WTC11 (cell line): ENCODE results near the gene GPR6. TPM values are rescaled to one million over a fixed set of nuclear protein-coding genes. Genes with fewer than 3 reads are reported as not detected.

Experiments
- ATAC-seq: fragments of 200-7000 bp; cut with Tn5 transposase; 2 replicates; pipeline ENCODE4 v1.10.0; 2021; ENCODE audit warnings: mild to moderate bottlenecking, moderate library complexity
- CTCF ChIA-PET: fragments of 300-600 bp; sonication (Branson Sonifier 250); formaldehyde crosslinking; loops from one replicate; lab custom pipeline; 2021; ENCODE audit warnings: antibody characterized with exemption; lab: Charles Lee
- POLR2A ChIA-PET: fragments of 350-600 bp; sonication (Branson Sonifier 250); formaldehyde crosslinking; loops from one replicate; lab custom pipeline; 2021; ENCODE audit warnings: antibody characterized with exemption; lab: Charles Lee
- DNase-seq: peaks from one replicate; pipeline ENCODE4 v3.0.0; 2021; ENCODE audit warnings: low spot score
- H3K27ac Mint-ChIP-seq: 2 replicates; pipeline ENCODE4 v1.8.0; 2021; ENCODE audit warnings: mixed read lengths
- H3K27me3 Mint-ChIP-seq: 2 replicates; pipeline ENCODE4 v1.8.0; 2021; ENCODE audit warnings: low read depth, mild to moderate bottlenecking, moderate library complexity, mixed read lengths
- H3K36me3 Mint-ChIP-seq: 2 replicates; pipeline ENCODE4 v1.8.0; 2021; ENCODE audit warnings: mixed read lengths
- H3K4me1 Mint-ChIP-seq: 2 replicates; pipeline ENCODE4 v1.8.0; 2022; ENCODE audit warnings: mixed read lengths
- H3K4me3 Mint-ChIP-seq: 2 replicates; pipeline ENCODE4 v1.8.0; 2021; ENCODE audit warnings: mild to moderate bottlenecking, moderate library complexity, mixed read lengths
- H3K9me3 Mint-ChIP-seq: 2 replicates; pipeline ENCODE4 v1.8.0; 2021; ENCODE audit warnings: mixed read lengths
- GABPB1 ChIP-seq: sonication (generic); formaldehyde crosslinking; IDR thresholded peaks from 2 replicates; pipeline ENCODE4 v1.8.1; 2023; ENCODE audit warnings: mild to moderate bottlenecking, missing genetic modification reagents
- GRHL2 ChIP-seq: fragments of 250-450 bp; sonication (Bioruptor Pico); IDR thresholded peaks from 2 replicates; pipeline ENCODE4 v1.8.0; 2022; ENCODE audit warnings: mild to moderate bottlenecking, moderate library complexity; ENCODE audit not compliant: insufficient replicate concordance, severe bottlenecking
- KAT7 ChIP-seq: sonication (generic); formaldehyde crosslinking; IDR thresholded peaks from 2 replicates; pipeline ENCODE4 v1.8.1; 2023; ENCODE audit warnings: missing genetic modification reagents, mild to moderate bottlenecking, borderline replicate concordance
- NR2C2 ChIP-seq: sonication (generic); formaldehyde crosslinking; IDR thresholded peaks from 2 replicates; pipeline ENCODE4 v1.8.0; 2022; ENCODE audit warnings: mild to moderate bottlenecking, missing genetic modification reagents
- SP1 ChIP-seq: sonication (generic); formaldehyde crosslinking; conservative IDR thresholded peaks from 2 replicates; pipeline ENCODE4 v1.8.1; 2022; ENCODE audit warnings: missing genetic modification reagents
- TP53 ChIP-seq: sonication (generic); formaldehyde crosslinking; IDR thresholded peaks from 2 replicates; pipeline ENCODE4 v1.8.1; 2023; ENCODE audit warnings: mild to moderate bottlenecking, missing genetic modification reagents
- ZNF416 ChIP-seq: fragments of 250-450 bp; sonication (Bioruptor Pico); IDR thresholded peaks from 2 replicates; pipeline ENCODE4 v1.9.0; 2021; ENCODE audit warnings: mild to moderate bottlenecking, inconsistent platforms
- ZNF671 ChIP-seq: fragments of 250-450 bp; sonication (Bioruptor Pico); IDR thresholded peaks from 2 replicates; pipeline ENCODE4 v1.8.0; 2021; ENCODE audit warnings: mild to moderate bottlenecking
- total RNA-seq: library from RNA; stranded (reverse); gene quantifications from 3 replicates; pipeline ENCODE4 v1.2.3, GENCODE V29; 2021
- TF ChIP-seq, protein P1 (sequence below): fragments of 250-450 bp; sonication (Bioruptor Pico); IDR thresholded peaks from 2 replicates; pipeline ENCODE4 v1.8.0; 2021; ENCODE audit warnings: mild to moderate bottlenecking
- TF ChIP-seq, protein P2 (sequence below): sonication (generic); formaldehyde crosslinking; IDR thresholded peaks from 2 replicates; pipeline ENCODE4 v1.8.1; 2022; ENCODE audit warnings: missing genetic modification reagents, borderline replicate concordance
- TF ChIP-seq, protein P3 (sequence below): fragments of 250-450 bp; sonication (Bioruptor Pico); IDR thresholded peaks from 2 replicates; pipeline ENCODE4 v2.1.2; 2022; ENCODE audit warnings: mild to moderate bottlenecking, moderate library complexity
- TF ChIP-seq, protein P4 (sequence below): fragments of 250-450 bp; sonication (Bioruptor Pico); IDR thresholded peaks from 2 replicates; pipeline ENCODE4 v1.9.0; 2021; ENCODE audit warnings: mild to moderate bottlenecking
- TF ChIP-seq, protein P5 (sequence below): fragments of 250-450 bp; sonication (Bioruptor Pico); conservative IDR thresholded peaks from 2 replicates; pipeline ENCODE4 v1.9.0; 2021; ENCODE audit warnings: mild to moderate bottlenecking
- TF ChIP-seq, protein P6 (sequence below): sonication (generic); formaldehyde crosslinking; IDR thresholded peaks from 2 replicates; pipeline ENCODE4 v1.8.0; 2022; ENCODE audit warnings: mild to moderate bottlenecking, missing genetic modification reagents
- TF ChIP-seq, protein P7 (sequence below): sonication (generic); formaldehyde crosslinking; IDR thresholded peaks from 2 replicates; pipeline ENCODE4 v1.8.1; 2022; ENCODE audit warnings: low read depth, missing genetic modification reagents, borderline replicate concordance

Gene GPR6
- total RNA-seq, 1 experiment from 2014 or later, result 0.22 TPM

DNA sequence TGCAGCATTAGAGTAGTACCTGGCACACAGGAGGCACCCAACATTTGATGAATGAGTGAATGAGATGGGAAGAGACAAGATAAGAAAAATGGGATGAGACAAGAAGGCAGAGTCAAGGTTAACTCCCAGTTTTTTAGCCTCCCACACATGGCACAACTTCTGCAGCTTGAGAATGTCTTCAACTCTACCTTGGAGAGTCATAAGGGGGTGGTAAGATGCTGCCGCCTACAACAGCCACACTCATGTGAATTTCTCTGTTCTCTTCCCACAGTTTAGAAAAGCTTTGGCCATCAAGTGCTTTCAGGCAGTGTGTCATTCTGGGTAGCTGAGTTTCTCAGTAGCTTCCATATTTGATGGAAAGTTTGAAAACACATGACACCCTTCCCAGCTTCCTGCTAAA is 19.5 kb upstream of the GPR6 start (continued):
- TF ChIP-seq, protein P1, sequence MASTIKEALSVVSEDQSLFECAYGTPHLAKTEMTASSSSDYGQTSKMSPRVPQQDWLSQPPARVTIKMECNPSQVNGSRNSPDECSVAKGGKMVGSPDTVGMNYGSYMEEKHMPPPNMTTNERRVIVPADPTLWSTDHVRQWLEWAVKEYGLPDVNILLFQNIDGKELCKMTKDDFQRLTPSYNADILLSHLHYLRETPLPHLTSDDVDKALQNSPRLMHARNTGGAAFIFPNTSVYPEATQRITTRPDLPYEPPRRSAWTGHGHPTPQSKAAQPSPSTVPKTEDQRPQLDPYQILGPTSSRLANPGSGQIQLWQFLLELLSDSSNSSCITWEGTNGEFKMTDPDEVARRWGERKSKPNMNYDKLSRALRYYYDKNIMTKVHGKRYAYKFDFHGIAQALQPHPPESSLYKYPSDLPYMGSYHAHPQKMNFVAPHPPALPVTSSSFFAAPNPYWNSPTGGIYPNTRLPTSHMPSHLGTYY (CRISPR knock-in tag), result no peak
- TF ChIP-seq NR2C2 (no peak), TP53 (CRISPR knock-in tag) (no peak), KAT7 (no peak), ZNF671 (CRISPR knock-in tag) (no peak)
- TF ChIP-seq, protein P2, sequence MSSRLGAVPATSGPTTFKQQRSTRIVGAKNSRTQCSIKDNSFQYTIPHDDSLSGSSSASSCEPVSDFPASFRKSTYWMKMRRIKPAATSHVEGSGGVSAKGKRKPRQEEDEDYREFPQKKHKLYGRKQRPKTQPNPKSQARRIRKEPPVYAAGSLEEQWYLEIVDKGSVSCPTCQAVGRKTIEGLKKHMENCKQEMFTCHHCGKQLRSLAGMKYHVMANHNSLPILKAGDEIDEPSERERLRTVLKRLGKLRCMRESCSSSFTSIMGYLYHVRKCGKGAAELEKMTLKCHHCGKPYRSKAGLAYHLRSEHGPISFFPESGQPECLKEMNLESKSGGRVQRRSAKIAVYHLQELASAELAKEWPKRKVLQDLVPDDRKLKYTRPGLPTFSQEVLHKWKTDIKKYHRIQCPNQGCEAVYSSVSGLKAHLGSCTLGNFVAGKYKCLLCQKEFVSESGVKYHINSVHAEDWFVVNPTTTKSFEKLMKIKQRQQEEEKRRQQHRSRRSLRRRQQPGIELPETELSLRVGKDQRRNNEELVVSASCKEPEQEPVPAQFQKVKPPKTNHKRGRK (CRISPR knock-in tag), result no peak
- TF ChIP-seq, protein P3, sequence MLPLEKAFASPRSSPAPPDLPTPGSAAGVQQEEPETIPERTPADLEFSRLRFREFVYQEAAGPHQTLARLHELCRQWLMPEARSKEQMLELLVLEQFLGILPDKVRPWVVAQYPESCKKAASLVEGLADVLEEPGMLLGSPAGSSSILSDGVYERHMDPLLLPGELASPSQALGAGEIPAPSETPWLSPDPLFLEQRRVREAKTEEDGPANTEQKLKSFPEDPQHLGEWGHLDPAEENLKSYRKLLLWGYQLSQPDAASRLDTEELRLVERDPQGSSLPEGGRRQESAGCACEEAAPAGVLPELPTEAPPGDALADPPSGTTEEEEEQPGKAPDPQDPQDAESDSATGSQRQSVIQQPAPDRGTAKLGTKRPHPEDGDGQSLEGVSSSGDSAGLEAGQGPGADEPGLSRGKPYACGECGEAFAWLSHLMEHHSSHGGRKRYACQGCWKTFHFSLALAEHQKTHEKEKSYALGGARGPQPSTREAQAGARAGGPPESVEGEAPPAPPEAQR (CRISPR knock-in tag), result no peak
- TF ChIP-seq, protein P4, sequence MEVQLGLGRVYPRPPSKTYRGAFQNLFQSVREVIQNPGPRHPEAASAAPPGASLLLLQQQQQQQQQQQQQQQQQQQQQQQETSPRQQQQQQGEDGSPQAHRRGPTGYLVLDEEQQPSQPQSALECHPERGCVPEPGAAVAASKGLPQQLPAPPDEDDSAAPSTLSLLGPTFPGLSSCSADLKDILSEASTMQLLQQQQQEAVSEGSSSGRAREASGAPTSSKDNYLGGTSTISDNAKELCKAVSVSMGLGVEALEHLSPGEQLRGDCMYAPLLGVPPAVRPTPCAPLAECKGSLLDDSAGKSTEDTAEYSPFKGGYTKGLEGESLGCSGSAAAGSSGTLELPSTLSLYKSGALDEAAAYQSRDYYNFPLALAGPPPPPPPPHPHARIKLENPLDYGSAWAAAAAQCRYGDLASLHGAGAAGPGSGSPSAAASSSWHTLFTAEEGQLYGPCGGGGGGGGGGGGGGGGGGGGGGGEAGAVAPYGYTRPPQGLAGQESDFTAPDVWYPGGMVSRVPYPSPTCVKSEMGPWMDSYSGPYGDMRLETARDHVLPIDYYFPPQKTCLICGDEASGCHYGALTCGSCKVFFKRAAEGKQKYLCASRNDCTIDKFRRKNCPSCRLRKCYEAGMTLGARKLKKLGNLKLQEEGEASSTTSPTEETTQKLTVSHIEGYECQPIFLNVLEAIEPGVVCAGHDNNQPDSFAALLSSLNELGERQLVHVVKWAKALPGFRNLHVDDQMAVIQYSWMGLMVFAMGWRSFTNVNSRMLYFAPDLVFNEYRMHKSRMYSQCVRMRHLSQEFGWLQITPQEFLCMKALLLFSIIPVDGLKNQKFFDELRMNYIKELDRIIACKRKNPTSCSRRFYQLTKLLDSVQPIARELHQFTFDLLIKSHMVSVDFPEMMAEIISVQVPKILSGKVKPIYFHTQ (CRISPR knock-in tag), result no peak
- TF ChIP-seq, protein P5, sequence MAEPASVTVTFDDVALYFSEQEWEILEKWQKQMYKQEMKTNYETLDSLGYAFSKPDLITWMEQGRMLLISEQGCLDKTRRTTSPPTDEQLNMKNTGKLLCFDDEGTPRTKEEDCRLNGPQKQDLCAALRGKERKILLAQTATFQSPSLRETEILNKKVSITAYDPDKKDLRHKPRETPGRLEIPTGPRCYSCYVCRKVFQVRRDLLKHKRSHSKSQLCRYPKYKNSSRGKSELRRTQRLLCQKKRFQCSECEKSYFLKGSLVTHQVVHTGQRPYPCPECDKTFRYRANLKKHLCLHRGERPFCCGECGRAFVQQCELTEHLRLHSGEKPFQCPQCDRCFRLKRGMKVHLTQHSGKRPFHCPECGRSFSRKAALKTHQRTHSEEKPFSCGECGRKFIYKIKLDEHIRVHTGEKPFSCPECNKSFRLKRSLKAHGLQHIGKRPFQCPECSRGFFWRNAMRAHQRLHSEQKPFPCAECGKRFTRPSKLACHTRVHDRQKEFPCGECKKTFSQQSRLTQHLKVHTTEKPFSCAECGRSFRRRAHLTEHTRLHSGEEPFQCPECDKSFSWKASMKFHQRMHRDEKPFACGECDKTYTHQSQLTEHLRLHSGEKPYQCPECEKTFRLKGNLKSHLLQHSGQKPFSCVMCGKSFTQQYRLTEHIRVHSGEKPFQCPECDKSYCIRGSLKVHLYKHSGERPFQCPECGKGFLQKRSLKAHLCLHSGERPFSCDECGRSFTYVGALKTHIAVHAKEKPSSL (CRISPR knock-in tag), result no peak

DNA sequence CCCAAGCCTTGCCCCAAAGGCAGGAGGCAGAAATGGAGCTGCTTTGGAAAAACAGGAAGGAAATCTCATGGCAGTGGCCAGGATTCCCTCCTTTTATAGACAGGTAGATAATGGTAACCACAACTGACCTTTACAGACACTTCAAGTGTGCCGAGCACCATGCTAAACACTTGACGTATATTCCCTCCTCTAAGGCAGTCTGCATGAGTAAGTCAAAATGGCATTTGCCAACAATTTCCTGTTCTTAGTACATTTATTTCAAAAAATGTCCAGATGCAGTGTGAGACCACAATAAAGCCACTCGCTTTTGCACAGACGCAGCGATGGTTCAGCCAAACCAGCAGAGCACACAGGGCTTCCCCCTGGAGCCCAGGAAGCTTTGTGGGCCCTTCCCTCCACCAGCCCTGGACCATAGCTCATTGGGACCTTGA is 16.5 kb upstream of the GPR6 start:
- no peak for ATAC-seq
- peaks cover 12% of the 10 kb centered on the region for H3K36me3 Mint-ChIP-seq
- TF ChIP-seq GRHL2 (CRISPR knock-in tag) (no peak), GABPB1 (CRISPR knock-in tag) (no peak), SP1 (CRISPR knock-in tag) (no peak), ZNF416 (no peak)
- TF ChIP-seq, protein P6, sequence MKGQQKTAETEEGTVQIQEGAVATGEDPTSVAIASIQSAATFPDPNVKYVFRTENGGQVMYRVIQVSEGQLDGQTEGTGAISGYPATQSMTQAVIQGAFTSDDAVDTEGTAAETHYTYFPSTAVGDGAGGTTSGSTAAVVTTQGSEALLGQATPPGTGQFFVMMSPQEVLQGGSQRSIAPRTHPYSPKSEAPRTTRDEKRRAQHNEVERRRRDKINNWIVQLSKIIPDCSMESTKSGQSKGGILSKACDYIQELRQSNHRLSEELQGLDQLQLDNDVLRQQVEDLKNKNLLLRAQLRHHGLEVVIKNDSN (CRISPR knock-in tag), result no peak
- TF ChIP-seq, protein P7, sequence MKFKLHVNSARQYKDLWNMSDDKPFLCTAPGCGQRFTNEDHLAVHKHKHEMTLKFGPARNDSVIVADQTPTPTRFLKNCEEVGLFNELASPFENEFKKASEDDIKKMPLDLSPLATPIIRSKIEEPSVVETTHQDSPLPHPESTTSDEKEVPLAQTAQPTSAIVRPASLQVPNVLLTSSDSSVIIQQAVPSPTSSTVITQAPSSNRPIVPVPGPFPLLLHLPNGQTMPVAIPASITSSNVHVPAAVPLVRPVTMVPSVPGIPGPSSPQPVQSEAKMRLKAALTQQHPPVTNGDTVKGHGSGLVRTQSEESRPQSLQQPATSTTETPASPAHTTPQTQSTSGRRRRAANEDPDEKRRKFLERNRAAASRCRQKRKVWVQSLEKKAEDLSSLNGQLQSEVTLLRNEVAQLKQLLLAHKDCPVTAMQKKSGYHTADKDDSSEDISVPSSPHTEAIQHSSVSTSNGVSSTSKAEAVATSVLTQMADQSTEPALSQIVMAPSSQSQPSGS (CRISPR knock-in tag), result no peak
- no peak overlapping the region for H3K4me3 Mint-ChIP-seq
- no peak overlapping the region for H3K27ac Mint-ChIP-seq
- H3K27me3 Mint-ChIP-seq, result peaks cover 13% of the 10 kb centered on the region
- POLR2A ChIA-PET, result no interaction called here
- no peak for DNase-seq
- peaks cover 25% of the 10 kb centered on the region for H3K9me3 Mint-ChIP-seq
- peaks cover 4% of the 10 kb centered on the region; the same call in 1 of the 2 replicates for H3K4me1 Mint-ChIP-seq
- CTCF ChIA-PET, result interaction anchor here (1.0 to 1.8 kb wide), 2 partner anchors 78 to 256 kb away, joined by 3 to 7 read pairs; no protein-coding TSS in a partner anchor
